Measurements from ENCODE around the gene SMYD4.
"Not testable (repeated sequence)": the region's sequence is repeated elsewhere in the genome, so short reads cannot be mapped to it uniquely, and the experiment has no call there.

The SMYD4 gene

GRCh38 chr17:1820528-1821252 lies 9.0 kb downstream of the SMYD4 start:
- no peak for DNase-seq

- no peak for DNase-seq
Measured at GRCh38 chr17:1813088-1813487, 16.6 kb downstream of the SMYD4 start.

- no peak for DNase-seq
Measured at GRCh38 chr17:1810450-1811103, 19.1 kb downstream of the SMYD4 start.

- DNase-seq = not testable (repeated sequence)
Measured at GRCh38 chr17:1809815-1810214, 19.9 kb downstream of the SMYD4 start.

GRCh38 chr17:1808644-1809043 lies 21.1 kb downstream of the SMYD4 start:
- DNase-seq = no peak

GRCh38 chr17:1807890-1808289 lies 21.8 kb downstream of the SMYD4 start:
- no peak for DNase-seq

DNA sequence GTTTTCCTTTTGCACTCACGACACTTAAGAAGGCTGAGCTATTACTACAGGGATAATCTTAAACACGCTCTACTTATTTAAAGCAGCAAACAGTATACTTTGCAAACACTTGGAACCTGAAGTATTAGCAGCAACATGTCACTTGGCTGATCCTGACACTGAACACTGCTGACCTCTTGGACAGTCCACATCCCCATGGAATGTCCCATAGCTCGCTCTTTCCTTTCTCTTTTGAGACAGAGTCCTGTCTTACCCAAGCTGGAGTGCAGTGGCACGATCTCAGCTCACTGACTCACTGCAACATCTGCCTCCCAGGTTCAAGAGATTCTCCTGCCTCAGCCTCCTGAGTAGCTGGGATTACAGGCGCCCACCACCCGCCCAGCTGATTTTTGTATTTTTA lies 26.4 kb downstream of the SMYD4 start:
- no peak for DNase-seq

DNA sequence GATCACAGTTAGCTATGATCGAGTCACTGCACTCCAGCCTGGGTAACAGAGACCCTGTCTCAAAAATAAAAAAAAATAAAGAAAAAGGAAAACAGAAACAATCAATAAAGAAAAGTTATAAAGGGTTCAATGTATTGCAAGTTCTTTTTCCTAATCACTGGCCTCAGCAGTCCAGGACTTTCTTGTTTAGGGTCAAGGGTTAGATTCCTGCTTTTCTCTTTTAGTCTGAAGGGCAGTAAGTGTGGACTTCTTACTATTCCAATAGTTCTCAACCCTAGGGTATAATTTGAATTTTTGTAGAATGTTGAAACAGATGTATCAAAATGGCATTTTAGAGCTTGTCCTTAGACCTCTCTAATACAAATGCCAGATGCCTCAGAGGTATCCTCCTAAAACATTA lies 27.3 kb downstream of the SMYD4 start:
- DNase-seq = no peak

DNA sequence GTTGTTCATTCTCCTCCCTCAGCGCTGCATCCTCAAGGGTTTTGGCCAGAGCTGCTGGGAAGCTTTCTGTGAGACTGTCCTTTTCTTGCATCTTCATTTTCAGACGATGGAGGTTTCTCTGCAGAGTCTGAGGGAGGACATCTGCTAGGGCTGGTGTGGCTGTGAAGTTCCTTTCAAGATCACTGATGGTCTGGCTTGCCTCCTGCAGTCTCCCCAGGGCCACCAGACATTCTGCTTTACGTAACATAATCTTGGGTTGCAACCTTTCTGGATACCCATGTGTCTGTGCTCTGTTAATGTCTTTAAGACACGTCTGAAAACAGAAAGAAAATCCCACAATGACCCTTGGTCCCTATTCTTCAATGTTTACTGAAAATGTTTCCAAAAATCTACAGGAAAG lies 29.0 kb downstream of the SMYD4 start:
- no peak for DNase-seq

DNA sequence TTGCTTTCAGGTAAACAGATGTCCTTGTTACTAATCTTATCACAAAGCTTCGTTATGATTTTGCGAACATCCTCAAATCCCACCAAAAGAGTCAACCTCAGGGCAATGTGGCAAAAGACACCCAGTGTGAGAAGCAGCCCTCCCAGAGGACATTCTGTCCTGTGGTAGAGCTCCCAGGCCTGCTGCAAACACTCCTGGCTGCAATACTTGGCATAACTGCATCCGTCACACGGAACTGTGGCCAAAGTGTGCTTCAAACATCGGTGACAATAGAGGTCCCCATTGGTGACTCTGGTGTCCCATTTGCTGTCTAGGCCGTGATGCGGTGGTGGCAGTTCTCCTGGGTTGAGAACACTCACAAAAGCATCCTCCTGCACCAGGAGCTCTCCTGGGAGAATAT lies 29.5 kb downstream of the SMYD4 start:
- DNase-seq = no peak

GRCh38 chr17:1797846-1798245 lies 31.9 kb downstream of the SMYD4 start:
- DNase-seq = not testable (repeated sequence)

- DNase-seq = no peak
Measured at GRCh38 chr17:1797323-1797722, 32.4 kb downstream of the SMYD4 start.

GRCh38 chr17:1796800-1797199 lies 32.9 kb downstream of the SMYD4 start:
- no peak for DNase-seq

DNA sequence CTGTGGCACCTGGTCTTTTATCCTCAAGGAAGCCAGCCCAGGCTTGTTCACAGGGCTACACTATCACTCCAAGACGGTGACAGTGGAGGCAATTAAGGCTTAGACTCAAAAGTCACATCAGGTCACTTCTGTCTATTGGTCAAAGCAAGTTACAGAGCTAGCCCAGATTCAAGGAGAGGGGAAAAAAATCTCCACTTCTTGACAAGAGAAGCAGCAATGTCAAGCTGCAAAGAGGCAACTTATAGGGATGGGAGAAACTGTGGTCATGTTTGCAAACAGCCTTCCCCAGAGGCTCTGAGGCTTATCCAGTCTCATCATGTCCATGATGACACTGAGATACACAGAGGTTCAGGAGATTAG lies 36.3 kb downstream of the SMYD4 start:
- DNase-seq = no peak

- no peak for DNase-seq
Measured at GRCh38 chr17:1792495-1793446, 36.9 kb downstream of the SMYD4 start.

GRCh38 chr17:1789936-1790335 lies 39.8 kb downstream of the SMYD4 start:
- no peak for DNase-seq

DNA sequence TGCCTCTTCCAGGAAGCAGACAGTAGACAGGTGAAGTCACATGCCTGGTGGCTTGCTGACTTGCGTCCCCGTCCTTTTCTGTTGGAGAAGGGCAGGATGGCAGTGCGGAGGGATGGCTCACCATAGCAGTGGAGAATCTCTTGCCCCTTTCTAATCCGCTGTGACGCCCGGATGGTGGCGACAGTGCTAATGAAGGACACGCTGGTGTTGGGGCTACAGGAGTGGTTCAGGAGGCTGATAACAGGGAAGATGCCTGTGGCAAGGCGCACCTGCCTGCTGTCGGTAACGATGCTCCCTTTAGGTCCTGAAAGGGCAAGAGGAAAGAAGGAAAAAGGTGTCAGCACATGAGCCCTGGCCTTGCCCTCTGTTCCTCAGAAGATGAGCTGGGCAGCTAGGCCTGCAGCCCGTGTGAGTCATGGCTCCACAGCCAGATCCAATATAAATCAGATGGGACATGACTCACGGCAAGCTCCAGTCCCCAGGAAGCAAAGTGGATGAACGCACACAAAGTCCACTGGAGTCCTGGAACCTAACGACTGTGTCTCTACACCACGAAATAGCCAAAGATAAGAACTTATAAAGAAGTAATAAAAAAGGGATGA lies 42.3 kb downstream of the SMYD4 start:
- no peak for DNase-seq

DNA sequence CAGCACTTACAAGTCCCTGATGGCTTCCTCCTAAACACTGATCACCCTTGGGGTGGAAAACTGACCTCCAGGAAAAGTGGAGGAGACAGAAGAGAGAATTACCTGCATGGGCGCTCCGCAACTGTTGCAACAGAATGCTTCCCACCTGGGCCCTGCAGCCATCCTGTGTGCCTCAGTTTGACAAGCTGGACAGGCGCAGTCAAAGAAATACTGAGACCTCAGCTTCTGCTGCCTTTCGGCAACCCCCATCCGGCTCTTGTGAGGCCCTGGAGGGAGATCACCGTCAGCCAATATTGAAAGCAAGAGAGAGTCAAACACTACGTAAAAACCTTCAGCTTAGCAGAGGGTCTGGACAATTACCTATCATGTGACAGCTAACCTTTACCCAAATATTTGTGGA lies 43.0 kb downstream of the SMYD4 start:
- no peak for DNase-seq

GRCh38 chr17:1785930-1786329 lies 43.8 kb downstream of the SMYD4 start:
- DNase-seq = no peak

- DNase-seq = no peak
Measured at GRCh38 chr17:1783834-1784611, 45.7 kb downstream of the SMYD4 start.

DNA sequence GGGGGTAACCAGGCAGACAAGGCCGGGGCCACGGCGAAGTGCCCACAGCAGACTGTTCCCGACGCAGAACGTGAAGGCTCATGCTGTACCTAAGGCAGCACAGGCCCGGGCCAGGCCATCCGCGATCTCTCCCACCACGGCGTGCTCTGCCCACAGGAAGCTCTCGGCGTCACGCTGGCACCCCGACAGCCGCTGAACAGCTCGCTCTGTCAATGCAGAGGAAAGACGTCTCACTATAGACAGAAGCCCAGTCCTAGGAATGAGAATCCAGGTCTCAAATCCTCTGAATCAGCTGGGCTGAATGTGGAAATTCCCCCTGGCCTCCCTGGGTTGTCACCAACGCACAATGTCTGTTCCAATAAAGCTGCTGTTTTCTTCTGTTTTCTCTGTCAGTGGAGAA lies 46.4 kb downstream of the SMYD4 start:
- DNase-seq = no peak

DNA sequence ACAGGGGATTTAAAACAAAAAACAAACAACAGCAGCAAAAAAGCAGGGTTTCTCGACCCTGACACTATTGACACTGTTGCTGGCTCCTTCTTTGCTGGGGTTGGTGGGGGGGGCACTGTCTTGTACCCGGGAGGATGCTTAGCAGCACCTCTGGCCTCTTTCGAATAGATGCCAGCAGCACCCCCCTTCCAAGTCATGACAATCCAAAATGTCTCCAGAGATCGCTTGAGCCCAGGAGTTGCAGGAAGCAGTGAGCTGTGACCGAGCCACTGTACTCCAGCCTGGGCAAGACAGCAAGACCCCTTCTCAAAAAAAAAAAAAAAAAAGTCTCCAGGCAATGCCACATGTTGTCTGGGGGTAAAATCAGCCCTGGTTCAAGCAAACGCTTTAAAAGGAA lies 47.5 kb downstream of the SMYD4 start:
- DNase-seq = no peak

Data from central memory CD4-positive, alpha-beta T cell (primary cell).